ENCODE measurements around the gene OSGIN1.

The OSGIN1 gene

GRCh38 chr16:84007520-84007919, 54.5 kb downstream of the OSGIN1 start:
- DNase-seq, result no peak

GRCh38 chr16:84007965-84008364, 54.9 kb downstream of the OSGIN1 start:
- no peak for DNase-seq

GRCh38 chr16:84009282-84009681, 56.2 kb downstream of the OSGIN1 start:
- no peak for DNase-seq

GRCh38 chr16:84013787-84014569, 60.9 kb downstream of the OSGIN1 start:
- peak; percentile 37 for DNase-seq

GRCh38 chr16:84014570-84015327, 61.7 kb downstream of the OSGIN1 start:
- DNase-seq, result no peak

- DNase-seq, result no peak
Measured at GRCh38 chr16:84015399-84015798, 62.4 kb downstream of the OSGIN1 start.
